Measurements from ENCODE around the gene ACOXL.
"Not testable (repeated sequence)": the region's sequence is repeated elsewhere in the genome, so short reads cannot be mapped to it uniquely, and the experiment has no call there.

ACOXL gene

GRCh38 chr2:111071600-111072171, 339.3 kb downstream of the ACOXL start:
- no peak for DNase-seq

- no peak for DNase-seq
These were observed 340.0 kb downstream of the ACOXL start for GRCh38 chr2:111072220-111072871.

- not testable (repeated sequence) for DNase-seq
These were observed 350.3 kb downstream of the ACOXL start for GRCh38 chr2:111082659-111083058.

GRCh38 chr2:111091811-111092211, 359.4 kb downstream of the ACOXL start:
- DNase-seq: no peak

GRCh38 chr2:111094691-111095090, 362.3 kb downstream of the ACOXL start:
- no peak for DNase-seq

- no peak for DNase-seq
These were observed 363.1 kb downstream of the ACOXL start for GRCh38 chr2:111095434-111095833.

- no peak for DNase-seq
These were observed 367.0 kb downstream of the ACOXL start for GRCh38 chr2:111099402-111099801.

- DNase-seq: no peak
These were observed 367.9 kb downstream of the ACOXL start for GRCh38 chr2:111100087-111100764.

GRCh38 chr2:111100765-111101162, 368.4 kb downstream of the ACOXL start:
- DNase-seq: no peak

GRCh38 chr2:111101592-111101991, 369.2 kb downstream of the ACOXL start:
- no peak for DNase-seq

- DNase-seq: no peak
These were observed 369.8 kb downstream of the ACOXL start for GRCh38 chr2:111102216-111102615.

GRCh38 chr2:111105926-111106325, 373.6 kb downstream of the ACOXL start:
- DNase-seq: no peak

- no peak for DNase-seq
These were observed 374.3 kb downstream of the ACOXL start for GRCh38 chr2:111106706-111107105.

GRCh38 chr2:111108745-111109271, 376.4 kb downstream of the ACOXL start:
- no peak for DNase-seq

GRCh38 chr2:111111101-111111755, 378.9 kb downstream of the ACOXL start:
- DNase-seq: no peak

GRCh38 chr2:111113838-111114237, 381.5 kb downstream of the ACOXL start:
- no peak for DNase-seq

- no peak for DNase-seq
These were observed 383.8 kb downstream of the ACOXL start for GRCh38 chr2:111116011-111116746.

- DNase-seq: peak; percentile 80
These were observed 384.6 kb downstream of the ACOXL start for GRCh38 chr2:111116843-111117597.

- peak; percentile 73 for DNase-seq
These were observed 385.5 kb downstream of the ACOXL start for GRCh38 chr2:111117598-111118480.

GRCh38 chr2:111118481-111118980, 386.2 kb downstream of the ACOXL start:
- peak; percentile 71 for DNase-seq
